HepG2 (cell line): ENCODE results near the gene AKAP1. TPM values are rescaled to one million over a fixed set of nuclear protein-coding genes. Genes with fewer than 3 reads are reported as not detected.

Experiments used
- ATAC-seq: fragments of 200-7000 bp; cut with Tn5 transposase; 3 replicates; pipeline ENCODE4 v1.9.1; 2020; ENCODE audit warnings: mild to moderate bottlenecking, moderate library complexity
- BruUV-seq: library from RNA; stranded (reverse); fragments of 400-500 nt; replicated peaks from 2 replicates; lab custom pipeline; 2021; lab: Mats Ljungman, UMichigan
- CTCF ChIA-PET: fragments of 300-600 bp; formaldehyde crosslinking; extraction: SDS; loops from one replicate; lab custom pipeline; 2021; ENCODE audit warnings: low total read pairs, inconsistent platforms, low intra/inter-chr PET ratio; lab: Yijun Ruan, JAX
- POLR2A ChIA-PET: fragments of 350-600 bp; sonication (Branson Sonifier 250); formaldehyde crosslinking; loops from one replicate; lab custom pipeline; 2020; ENCODE audit warnings: antibody characterized with exemption, inconsistent platforms; lab: Yijun Ruan, JAX
- DNase-seq: peaks from one replicate; pipeline ENCODE4 v3.0.0-alpha.2; 2015; ENCODE audit warnings: low spot score
- FAIRE-seq: peaks from 3 replicates; lab custom pipeline; 2011; peaks lifted over from hg19 to GRCh38; lab: Jason Lieb, UNC
- H2AFZ ChIP-seq: one replicate; pipeline ENCODE4 v1.6.1; 2011; ENCODE audit warnings: low read length, inconsistent platforms
- H3K27ac ChIP-seq: fragments of 300-600 bp; 3 replicates; pipeline ENCODE4 v1.8.0; 2011; ENCODE audit warnings: mixed run types, mild to moderate bottlenecking, mixed read lengths, low read length, inconsistent platforms; ENCODE audit not compliant: insufficient read depth; ENCODE audit errors: extremely low read length
- H3K27me3 ChIP-seq, 2 experiments: fragments of 200-600 bp in 1 of 2; 2 replicates in 1 of 2; 3 replicates in 1 of 2; pipeline versions ENCODE4 v1.6.0 to v1.8.0; 2011; ENCODE audit warnings: low read length in 2 of 2, mild to moderate bottlenecking in 2 of 2, moderate library complexity in 2 of 2, inconsistent platforms in 1 of 2; ENCODE audit not compliant: insufficient read depth in 2 of 2, control insufficient read depth in 1 of 2
- H3K36me3 ChIP-seq, 2 experiments: fragments of 200-600 bp in 1 of 2; replicated peaks in 1 of 2; 2 replicates in 1 of 2; 3 replicates in 1 of 2; pipeline versions ENCODE4 v1.5.1 to v1.8.0; 2011; ENCODE audit warnings: low read length in 2 of 2, inconsistent platforms in 1 of 2; ENCODE audit not compliant: insufficient read depth in 2 of 2, control insufficient read depth in 1 of 2
- H3K4me1 ChIP-seq: 2 replicates; pipeline ENCODE4 v1.5.1; 2012; ENCODE audit warnings: low read length, inconsistent platforms; ENCODE audit not compliant: insufficient read depth
- H3K4me2 ChIP-seq: 2 replicates; pipeline ENCODE4 v1.6.0; 2011; ENCODE audit warnings: low read depth, low read length, inconsistent platforms
- H3K4me3 ChIP-seq, 3 experiments: fragments of 200-600 bp in 1 of 3; sonication (generic), shearing (Covaris generic) in 1 of 3; replicated peaks in 1 of 3; 2 replicates each; pipeline ENCODE4 v1.5.1; 2011 to 2016; ENCODE audit warnings: low read length in 3 of 3, inconsistent platforms in 2 of 3, low read depth in 2 of 3, mild to moderate bottlenecking in 2 of 3, control low read depth in 1 of 3, mixed read lengths in 1 of 3; ENCODE audit not compliant: insufficient read depth in 1 of 3
- H3K79me2 ChIP-seq: one replicate; pipeline ENCODE4 v1.6.1; 2011; ENCODE audit warnings: low read length, inconsistent platforms; ENCODE audit not compliant: insufficient read depth
- H3K9ac ChIP-seq: 2 replicates; pipeline ENCODE4 v1.6.0; 2011; ENCODE audit warnings: mild to moderate bottlenecking, low read depth, low read length, inconsistent platforms; ENCODE audit not compliant: insufficient read depth
- H3K9me3 ChIP-seq: 2 replicates; pipeline ENCODE4 v1.5.1; 2012; ENCODE audit warnings: mild to moderate bottlenecking, low read length
- H4K20me1 ChIP-seq: 2 replicates; pipeline ENCODE4 v1.6.0; 2011; ENCODE audit warnings: inconsistent platforms, mild to moderate bottlenecking, low read length, moderate library complexity; ENCODE audit not compliant: insufficient read depth
- AGO2 ChIP-seq: fragments of 200-400 bp; formaldehyde crosslinking; optimal IDR thresholded peaks from 2 replicates; pipeline ENCODE3; 2017; ENCODE audit warnings: mild to moderate bottlenecking, low read depth, low read length, moderate library complexity
- BATF2 ChIP-seq: sonication (generic); formaldehyde crosslinking; IDR thresholded peaks from 2 replicates; pipeline ENCODE4 v1.8.0; 2022; ENCODE audit warnings: mild to moderate bottlenecking, missing genetic modification reagents, moderate library complexity
- DNMT1 ChIP-seq: sonication (generic); formaldehyde crosslinking; IDR thresholded peaks from 2 replicates; pipeline ENCODE4 v1.5.1; 2020; ENCODE audit warnings: mild to moderate bottlenecking, missing genetic modification reagents
- FOXK1 ChIP-seq: sonication (generic); formaldehyde crosslinking; IDR thresholded peaks from 2 replicates; pipeline ENCODE4 v1.4.0; 2020; ENCODE audit warnings: low read depth, missing genetic modification reagents, borderline replicate concordance
- JDP2 ChIP-seq: sonication (generic); formaldehyde crosslinking; IDR thresholded peaks from 2 replicates; pipeline ENCODE4 v1.8.1; 2022; ENCODE audit warnings: missing genetic modification reagents, borderline replicate concordance
- KLF15 ChIP-seq: sonication (generic); formaldehyde crosslinking; IDR thresholded peaks from 2 replicates; pipeline ENCODE4 v1.8.1; 2023; ENCODE audit warnings: borderline replicate concordance, mild to moderate bottlenecking, inconsistent platforms, missing genetic modification reagents, mixed read lengths
- NCOR1 ChIP-seq: fragments of 200-600 bp; sonication (generic); IDR thresholded peaks from 2 replicates; pipeline ENCODE4 v1.7.0; 2017; ENCODE audit warnings: antibody characterized with exemption, low read length, borderline replicate concordance
- NR2F1 ChIP-seq, 2 experiments: fragments of 450-650 bp in 1 of 2; formaldehyde crosslinking in 1 of 2; IDR thresholded peaks; 2 replicates each; pipeline versions ENCODE4 v1.5.0 to v1.6.1; 2016 to 2020; ENCODE audit warnings: mild to moderate bottlenecking in 1 of 2, missing compliant biosample characterization in 1 of 2, missing genetic modification reagents in 1 of 2, moderate library complexity in 1 of 2
- PHF5A ChIP-seq: IDR thresholded peaks from one replicate; pipeline ENCODE4 v1.6.1; 2018; ENCODE audit warnings: low read depth, missing genetic modification reagents; ENCODE audit not compliant: unreplicated experiment
- RBM22 ChIP-seq: fragments of 200-400 bp; formaldehyde crosslinking; optimal IDR thresholded peaks from 2 replicates; pipeline ENCODE3; 2017; ENCODE audit warnings: mild to moderate bottlenecking, low read length, moderate library complexity
- RFXANK ChIP-seq: IDR thresholded peaks from 2 replicates; pipeline ENCODE4 v1.6.1; 2016
- SAFB2 ChIP-seq: sonication (generic); formaldehyde crosslinking; IDR thresholded peaks from 2 replicates; pipeline ENCODE4 v1.5.1; 2020; ENCODE audit warnings: missing genetic modification reagents, low read depth, mild to moderate bottlenecking, borderline replicate concordance
- U2AF1 ChIP-seq: fragments of 200-400 bp; formaldehyde crosslinking; optimal IDR thresholded peaks from 2 replicates; pipeline ENCODE3; 2017; ENCODE audit warnings: mild to moderate bottlenecking, low read depth, low read length
- ZNF816 ChIP-seq: sonication (generic); formaldehyde crosslinking; IDR thresholded peaks from 2 replicates; pipeline ENCODE4 v1.8.0; 2022; ENCODE audit warnings: missing genetic modification reagents, mild to moderate bottlenecking, borderline replicate concordance
- WGBS: methylation state at CpG from one replicate; pipeline ENCODE4 v1.1.6; 2017; ENCODE audit warnings: low lambda C conversion rate; 5-methylcytosine and 5-hydroxymethylcytosine counted together
- in situ Hi-C: cut with HindIII; loops from 2 replicates; pipeline ENCODE4 v1.10.0; 2017; ENCODE audit warnings: low pct_unique_long_range_greater_than_20kb; ENCODE audit not compliant: extremely low pct_ligation_motif_present
- intact Hi-C: fragments of 100-400 bp; cut with micrococcal nuclease; formaldehyde crosslinking; loops from one replicate; pipeline ENCODE4 v1.10.0; 2022; ENCODE audit not compliant: unreplicated experiment
- polyA plus RNA-seq, 8 experiments: library from polyadenylated mRNA; depleted of rRNA in 3 of 8; stranded (reverse) in 7 of 8; unstranded in 1 of 8; fragments of >200 nt; fragmentation: Illumina TruSeq in 4 of 8; extraction: Trizol in 4 of 8; gene quantifications; 2 replicates each; pipeline versions ENCODE4 v1.2.1 to v1.2.3, GENCODE V29; 2011 to 2016; ENCODE audit warnings: low read depth in 4 of 8, missing spikeins in 1 of 8, mixed read lengths in 1 of 8; ENCODE audit not compliant: insufficient read depth in 1 of 8
- total RNA-seq, 5 experiments: library from RNA; depleted of rRNA; stranded (reverse); fragments of >200 nt; fragmentation: Illumina TruSeq; extraction: Trizol; gene quantifications; 2 replicates each; pipeline ENCODE4 v1.2.3, GENCODE V29; 2016; ENCODE audit warnings: low read depth in 1 of 5

Gene AKAP1
- total and polyA plus RNA-seq, 2 of the 13 experiments (the other 11 are each of a cell fraction or from before 2014, with no cell fraction given): 101 to 131 TPM

- ChIA-PET CTCF (no interaction called here), POLR2A (no interaction called here)
- H3K4me2 ChIP-seq: no peak overlapping the region
- TF ChIP-seq NR2F1 (CRISPR knock-in tag; IDR thresholded peaks at IDR 0.05) (no peak), SAFB2 (no peak), PHF5A (no peak), JDP2 (CRISPR knock-in tag) (no peak), BATF2 (no peak)
- H3K27me3 ChIP-seq: no peaks in the 10 kb centered on the region
- H3K9ac ChIP-seq: no peak overlapping the region
- peaks cover 6% of the 10 kb centered on the region; the same call in 1 of the 2 replicates for H4K20me1 ChIP-seq
- no peak for ATAC-seq
- no peaks in the 10 kb centered on the region for H3K9me3 ChIP-seq
- no peak overlapping the region for H3K27ac ChIP-seq
- in situ Hi-C loops: loop anchor here (10.0 kb wide), 1 partner anchor 101 kb away; no protein-coding TSS in a partner anchor
- no TSS peak for BruUV-seq
- H3K79me2 ChIP-seq: peaks cover 4% of the 10 kb centered on the region
- no peak for FAIRE-seq
- peaks cover 25% of the 10 kb centered on the region for H3K4me1 ChIP-seq
- H3K36me3 ChIP-seq: peaks cover 62 to 88% of the 10 kb centered on the region in 2 experiments
- H3K4me3 ChIP-seq: no peak overlapping the region
- intact Hi-C loops: no loop called here
- H2AFZ ChIP-seq: no peak overlapping the region
- DNase-seq: no peak
- 100% methylated on average over 4 of the region's 4 CpGs for WGBS
Observed at GRCh38 chr17:57115377-57115776, 30.3 kb downstream of the AKAP1 start.

GRCh38 chr17:57115916-57116315 is 30.9 kb downstream of the AKAP1 start:
- no peaks in the 10 kb centered on the region for H3K27me3 ChIP-seq
- H3K4me2 ChIP-seq: no peak overlapping the region
- peaks cover 25% of the 10 kb centered on the region for H3K4me1 ChIP-seq
- BruUV-seq: no TSS peak
- H4K20me1 ChIP-seq: peaks cover 10% of the 10 kb centered on the region; the same call in 1 of the 2 replicates
- H3K27ac ChIP-seq: no peak overlapping the region
- no peak overlapping the region for H2AFZ ChIP-seq
- ChIA-PET POLR2A (no interaction called here), CTCF (no interaction called here)
- no peak for FAIRE-seq
- WGBS: 97% methylated on average over 21 of the region's 21 CpGs
- H3K36me3 ChIP-seq: peaks cover 60 to 84% of the 10 kb centered on the region in 2 experiments
- no peak overlapping the region for H3K4me3 ChIP-seq
- H3K79me2 ChIP-seq: peaks cover 1% of the 10 kb centered on the region
- H3K9me3 ChIP-seq: no peaks in the 10 kb centered on the region
- no peak for ATAC-seq
- H3K9ac ChIP-seq: no peak overlapping the region
- no peak for TF ChIP-seq FOXK1
- peak; percentile 59 for TF ChIP-seq RBM22
- no peak for TF ChIP-seq KLF15 (CRISPR knock-in tag)
- TF ChIP-seq NCOR1: no peak
- TF ChIP-seq ZNF816 (CRISPR knock-in tag): no peak
- TF ChIP-seq U2AF1: no peak
- peak; percentile 68 for TF ChIP-seq AGO2
- TF ChIP-seq DNMT1 (CRISPR knock-in tag): no peak
- no peak for TF ChIP-seq RFXANK (CRISPR knock-in tag)
- no peak for DNase-seq
- intact Hi-C loops (no loop called here), in situ Hi-C loops (loop anchor here (10.0 kb wide), 1 partner anchor 101 kb away; no protein-coding TSS in a partner anchor)
